ENCODE measurements around the gene TECPR1.

TECPR1 gene

GRCh38 chr7:98251601-98252424 is at the start of gene TECPR1:
Gene TECPR1, minus strand, starts transcription at chr7:98252232. Its CDS starts 6,086 bp downstream, at chr7:98246146.
- no peaks in the 10 kb centered on the region for H3K9me3 ChIP-seq (ENCODE audit: control insufficient read depth in 2 of 2, low read length in 2 of 2)
- no peaks in the 10 kb centered on the region for H3K27me3 ChIP-seq (ENCODE audit: control insufficient read depth in 1 of 2, insufficient read depth in 2 of 2, low read length in 2 of 2)
- peak within 1 kb of the TSS; percentile 77 to 83 for H3K9ac ChIP-seq (ENCODE audit: low read length in 2 of 2)
- peaks cover 23% of the 10 kb centered on the region for H3K4me1 ChIP-seq (ENCODE audit: control insufficient read depth, insufficient read depth, low read length)
- peak within 1 kb of the TSS; percentile 67 for H3K27ac ChIP-seq (ENCODE audit: low read length)
- H3K4me3 ChIP-seq (ENCODE audit: low read length in 2 of 2): peak within 1 kb of the TSS; percentile 89 to 97
- H3K36me3 ChIP-seq (ENCODE audit: control insufficient read depth in 2 of 2, insufficient read depth in 2 of 2, low read length in 2 of 2): peaks cover 0 to 2% of the 10 kb centered on the region in 2 donors

GRCh38 chr7:98300595-98301372 is 48.8 kb upstream of the TECPR1 start:
- Histone ChIP-seq H3K27me3 (ENCODE audit: control insufficient read depth in 1 of 2, insufficient read depth in 2 of 2, low read length in 2 of 2) (no peaks in the 10 kb centered on the region), H3K9me3 (ENCODE audit: control insufficient read depth in 2 of 2, low read length in 2 of 2) (peaks cover 0 to 3% of the 10 kb centered on the region in 2 donors), H3K27ac (ENCODE audit: low read length) (no peak overlapping the region), H3K36me3 (ENCODE audit: control insufficient read depth in 2 of 2, insufficient read depth in 2 of 2, low read length in 2 of 2) (peaks cover 0 to 2% of the 10 kb centered on the region in 2 donors), H3K4me3 (ENCODE audit: low read length in 2 of 2) (no peak overlapping the region), H3K9ac (ENCODE audit: low read length in 2 of 2) (no peak overlapping the region), H3K4me1 (ENCODE audit: control insufficient read depth, insufficient read depth, low read length) (no peaks in the 10 kb centered on the region)

GRCh38 chr7:98297626-98298286 is 45.7 kb upstream of the TECPR1 start:
- Histone ChIP-seq H3K9me3 (ENCODE audit: control insufficient read depth in 2 of 2, low read length in 2 of 2) (peaks cover 0 to 5% of the 10 kb centered on the region in 2 donors), H3K4me3 (ENCODE audit: low read length in 2 of 2) (no peak overlapping the region), H3K9ac (ENCODE audit: low read length in 2 of 2) (no peak overlapping the region), H3K27me3 (ENCODE audit: control insufficient read depth in 1 of 2, insufficient read depth in 2 of 2, low read length in 2 of 2) (no peaks in the 10 kb centered on the region), H3K4me1 (ENCODE audit: control insufficient read depth, insufficient read depth, low read length) (no peaks in the 10 kb centered on the region), H3K27ac (ENCODE audit: low read length) (no peak overlapping the region), H3K36me3 (ENCODE audit: control insufficient read depth in 2 of 2, insufficient read depth in 2 of 2, low read length in 2 of 2) (peaks cover 2 to 10% of the 10 kb centered on the region in 2 donors)

GRCh38 chr7:98296833-98297232 is 44.8 kb upstream of the TECPR1 start:
- Histone ChIP-seq H3K36me3 (ENCODE audit: control insufficient read depth in 2 of 2, insufficient read depth in 2 of 2, low read length in 2 of 2) (peaks cover 10 to 19% of the 10 kb centered on the region in 2 donors), H3K9me3 (ENCODE audit: control insufficient read depth in 2 of 2, low read length in 2 of 2) (peaks cover 0 to 5% of the 10 kb centered on the region in 2 donors), H3K27ac (ENCODE audit: low read length) (no peak overlapping the region), H3K9ac (ENCODE audit: low read length in 2 of 2) (no peak overlapping the region), H3K4me3 (ENCODE audit: low read length in 2 of 2) (no peak overlapping the region), H3K27me3 (ENCODE audit: control insufficient read depth in 1 of 2, insufficient read depth in 2 of 2, low read length in 2 of 2) (no peaks in the 10 kb centered on the region), H3K4me1 (ENCODE audit: control insufficient read depth, insufficient read depth, low read length) (no peaks in the 10 kb centered on the region)

- no peaks in the 10 kb centered on the region for H3K27me3 ChIP-seq (ENCODE audit: control insufficient read depth in 1 of 2, insufficient read depth in 2 of 2, low read length in 2 of 2)
- peaks cover 15 to 24% of the 10 kb centered on the region in 2 donors for H3K36me3 ChIP-seq (ENCODE audit: control insufficient read depth in 2 of 2, insufficient read depth in 2 of 2, low read length in 2 of 2)
These were observed 43.6 kb upstream of the TECPR1 start for GRCh38 chr7:98295467-98296192.

GRCh38 chr7:98294798-98295382 is 42.9 kb upstream of the TECPR1 start:
- H3K36me3 ChIP-seq (ENCODE audit: control insufficient read depth in 2 of 2, insufficient read depth in 2 of 2, low read length in 2 of 2): peaks cover 15 to 24% of the 10 kb centered on the region in 2 donors
- no peak overlapping the region for H3K4me3 ChIP-seq (ENCODE audit: low read length in 2 of 2)
- H3K27ac ChIP-seq (ENCODE audit: low read length): no peak overlapping the region
- H3K27me3 ChIP-seq (ENCODE audit: control insufficient read depth in 1 of 2, insufficient read depth in 2 of 2, low read length in 2 of 2): no peaks in the 10 kb centered on the region
- H3K9me3 ChIP-seq (ENCODE audit: control insufficient read depth in 2 of 2, low read length in 2 of 2): peaks cover 0 to 5% of the 10 kb centered on the region in 2 donors
- H3K9ac ChIP-seq (ENCODE audit: low read length in 2 of 2): peak overlapping the region in 1 of 2 donors; percentile 21
- no peaks in the 10 kb centered on the region for H3K4me1 ChIP-seq (ENCODE audit: control insufficient read depth, insufficient read depth, low read length)

More at GRCh38 chr7:98295467-98296192, 43.6 kb upstream of the TECPR1 start:
- H3K9ac ChIP-seq (ENCODE audit: low read length in 2 of 2): no peak overlapping the region
- H3K27ac ChIP-seq (ENCODE audit: low read length): no peak overlapping the region
- peaks cover 0 to 5% of the 10 kb centered on the region in 2 donors for H3K9me3 ChIP-seq (ENCODE audit: control insufficient read depth in 2 of 2, low read length in 2 of 2)
- H3K4me1 ChIP-seq (ENCODE audit: control insufficient read depth, insufficient read depth, low read length): no peaks in the 10 kb centered on the region
- H3K4me3 ChIP-seq (ENCODE audit: low read length in 2 of 2): no peak overlapping the region

GRCh38 chr7:98294326-98294725 is 42.3 kb upstream of the TECPR1 start:
- Histone ChIP-seq H3K4me3 (ENCODE audit: low read length in 2 of 2) (no peak overlapping the region), H3K4me1 (ENCODE audit: control insufficient read depth, insufficient read depth, low read length) (peaks cover 3% of the 10 kb centered on the region), H3K36me3 (ENCODE audit: control insufficient read depth in 2 of 2, insufficient read depth in 2 of 2, low read length in 2 of 2) (peaks cover 15 to 24% of the 10 kb centered on the region in 2 donors), H3K27ac (ENCODE audit: low read length) (no peak overlapping the region), H3K9ac (ENCODE audit: low read length in 2 of 2) (no peak overlapping the region), H3K9me3 (ENCODE audit: control insufficient read depth in 2 of 2, low read length in 2 of 2) (peaks cover 0 to 5% of the 10 kb centered on the region in 2 donors), H3K27me3 (ENCODE audit: control insufficient read depth in 1 of 2, insufficient read depth in 2 of 2, low read length in 2 of 2) (no peaks in the 10 kb centered on the region)

- no peak overlapping the region for H3K27ac ChIP-seq (ENCODE audit: low read length)
- no peak overlapping the region for H3K4me3 ChIP-seq (ENCODE audit: low read length in 2 of 2)
- H3K27me3 ChIP-seq (ENCODE audit: control insufficient read depth in 1 of 2, insufficient read depth in 2 of 2, low read length in 2 of 2): no peaks in the 10 kb centered on the region
- H3K9ac ChIP-seq (ENCODE audit: low read length in 2 of 2): no peak overlapping the region
- peaks cover 15 to 24% of the 10 kb centered on the region in 2 donors for H3K36me3 ChIP-seq (ENCODE audit: control insufficient read depth in 2 of 2, insufficient read depth in 2 of 2, low read length in 2 of 2)
- peaks cover 5% of the 10 kb centered on the region for H3K4me1 ChIP-seq (ENCODE audit: control insufficient read depth, insufficient read depth, low read length)
- H3K9me3 ChIP-seq (ENCODE audit: control insufficient read depth in 2 of 2, low read length in 2 of 2): peaks cover 0 to 5% of the 10 kb centered on the region in 2 donors
These were observed 41.7 kb upstream of the TECPR1 start for GRCh38 chr7:98293746-98294145.

GRCh38 chr7:98293265-98293664 is 41.2 kb upstream of the TECPR1 start:
- no peak overlapping the region for H3K27ac ChIP-seq (ENCODE audit: low read length)
- H3K36me3 ChIP-seq (ENCODE audit: control insufficient read depth in 2 of 2, insufficient read depth in 2 of 2, low read length in 2 of 2): peaks cover 15 to 24% of the 10 kb centered on the region in 2 donors
- H3K9me3 ChIP-seq (ENCODE audit: control insufficient read depth in 2 of 2, low read length in 2 of 2): peaks cover 0 to 5% of the 10 kb centered on the region in 2 donors
- no peak overlapping the region for H3K4me3 ChIP-seq (ENCODE audit: low read length in 2 of 2)
- peaks cover 7% of the 10 kb centered on the region for H3K4me1 ChIP-seq (ENCODE audit: control insufficient read depth, insufficient read depth, low read length)
- no peaks in the 10 kb centered on the region for H3K27me3 ChIP-seq (ENCODE audit: control insufficient read depth in 1 of 2, insufficient read depth in 2 of 2, low read length in 2 of 2)
- no peak overlapping the region for H3K9ac ChIP-seq (ENCODE audit: low read length in 2 of 2)
